Thyroid gland (tissue), 4 donors: ENCODE measurements around the gene GNG10. TPM values are rescaled to one million over a fixed set of nuclear protein-coding genes. Genes with fewer than 3 reads are reported as not detected.

Experiments
- DNase-seq, 2 donors: peaks; one replicate each; pipeline ENCODE4 v3.0.0-alpha.2; 2019
- H3K27ac ChIP-seq, 3 donors: fragments of 200-600 bp; sonication (generic); 1 replicate in 2 of 3; 2 replicates in 1 of 3; pipeline ENCODE4 v1.5.1; 2016 to 2019; ENCODE audit warnings: mild to moderate bottlenecking in 1 of 3, moderate library complexity in 1 of 3
- H3K27me3 ChIP-seq: fragments of 200-600 bp; sonication (generic); one replicate; pipeline ENCODE4 v1.5.1; 2019
- H3K36me3 ChIP-seq, 2 donors: fragments of 200-600 bp; sonication (generic); one replicate each; pipeline ENCODE4 v1.5.1; 2016 to 2019
- H3K4me1 ChIP-seq, 2 donors: fragments of 200-600 bp; sonication (generic); one replicate each; pipeline ENCODE4 v1.5.1; 2017 to 2019
- H3K4me3 ChIP-seq, 3 donors: fragments of 200-600 bp; sonication (generic); replicated peaks in 1 of 3; 1 replicate in 2 of 3; 2 replicates in 1 of 3; pipeline ENCODE4 v1.5.1; 2016; ENCODE audit warnings: mild to moderate bottlenecking in 1 of 3
- H3K9me3 ChIP-seq: fragments of 200-600 bp; sonication (generic); one replicate; pipeline ENCODE4 v1.5.1; 2017
- CTCF ChIP-seq, 6 experiments: fragments of 200-600 bp in 3 of 6; fragments of 450-650 bp in 3 of 6; sonication (generic) in 3 of 6; IDR thresholded peaks; one replicate each; pipeline ENCODE4 v1.5.1; 2016 to 2019; ENCODE audit warnings: antibody characterized with exemption in 6 of 6, mild to moderate bottlenecking in 2 of 6, inconsistent platforms in 1 of 6, moderate library complexity in 1 of 6
- POLR2A ChIP-seq, 2 donors: fragments of 450-650 bp; IDR thresholded peaks; one replicate each; pipeline ENCODE4 v1.6.1; 2017; ENCODE audit warnings: antibody characterized with exemption in 2 of 2, mild to moderate bottlenecking in 2 of 2, moderate library complexity in 1 of 2
- WGBS, 2 donors: methylation state at CpG; one replicate each; pipeline ENCODE4 v1.1.5; 2017; 5-methylcytosine and 5-hydroxymethylcytosine counted together
- intact Hi-C: fragments of 100-400 bp; cut with DNase I; formaldehyde crosslinking; loops from one replicate; pipeline ENCODE4 v1.15.1; 2023
- total RNA-seq, 4 donors: library from RNA; depleted of rRNA; stranded (reverse); fragments of >200 nt; gene quantifications; one replicate each; pipeline ENCODE4 v1.2.3, GENCODE V29; 2016

Gene GNG10
- total RNA-seq, 4 donors from 2014 or later, result 44.8 to 57.3 (median 53.5) TPM

DNA sequence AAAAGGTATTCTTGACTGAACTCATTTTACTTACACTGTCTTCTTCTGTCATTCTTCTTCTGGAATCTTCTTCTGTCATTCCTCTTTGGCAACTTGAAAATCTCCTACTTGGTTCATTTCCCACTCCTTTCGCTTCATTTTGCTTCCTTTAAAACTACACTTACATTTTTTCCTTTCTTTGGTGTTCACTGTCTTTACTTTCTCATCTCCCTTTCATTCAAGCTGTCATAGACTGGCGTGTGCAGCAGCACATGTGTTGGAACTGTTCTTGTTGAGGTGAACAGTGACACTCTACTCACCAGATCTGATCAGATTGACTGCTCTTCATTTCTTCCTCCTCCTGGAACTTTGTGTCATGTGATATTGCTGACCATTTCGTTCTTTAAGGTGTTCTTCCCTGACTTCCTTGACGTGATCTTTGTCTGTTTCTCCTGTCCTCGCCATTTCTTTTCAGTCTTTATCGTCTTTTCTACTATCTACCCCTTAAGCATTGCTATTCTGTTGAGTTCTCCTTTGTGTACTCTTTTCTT, 23.9 kb upstream of the GNG10 start:
- H3K27ac ChIP-seq, result no peak overlapping the region
- no peak overlapping the region for H3K4me3 ChIP-seq
- no peaks in the 10 kb centered on the region for H3K9me3 ChIP-seq
- H3K27me3 ChIP-seq, result no peaks in the 10 kb centered on the region
- intact Hi-C loops, result no loop called here
- TF ChIP-seq POLR2A (IDR thresholded peaks at IDR 0.05) (no peak), CTCF (IDR thresholded peaks at IDR 0.05) (no peak)
- WGBS, 2 donors, result 78 to 91% methylated on average over 6 of the region's 6 CpGs
- H3K4me1 ChIP-seq, result peaks cover 3 to 12% of the 10 kb centered on the region in 2 donors
- H3K36me3 ChIP-seq, result no peaks in the 10 kb centered on the region
- no peak for DNase-seq

DNA sequence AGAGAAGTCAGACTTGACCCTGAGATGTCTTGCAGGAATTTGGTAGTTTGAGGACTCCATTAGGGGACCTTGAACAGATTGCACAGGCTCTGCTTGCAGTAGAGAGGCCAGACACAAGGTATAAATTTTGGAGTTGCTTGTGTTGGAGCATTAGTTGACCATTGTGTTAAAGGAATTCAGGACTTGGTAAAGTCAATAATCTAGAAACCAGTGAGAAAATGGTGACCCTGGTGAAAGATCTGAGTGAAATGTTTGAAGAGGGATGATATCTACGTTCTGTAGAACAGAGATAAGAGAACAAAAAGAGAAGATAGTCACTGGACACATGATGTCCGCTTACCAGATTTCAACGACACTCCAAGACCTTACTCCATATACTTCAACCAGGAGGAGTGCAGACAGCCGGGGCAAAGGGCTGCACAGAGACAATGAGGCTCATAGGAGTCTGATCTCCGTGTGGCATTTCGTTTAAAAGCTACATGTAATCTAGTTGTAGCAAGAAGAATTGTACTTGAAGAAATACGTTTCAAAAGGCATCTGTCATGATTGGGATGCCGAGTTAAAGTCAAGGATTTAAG, 17.1 kb upstream of the GNG10 start:
- DNase-seq, result no peak
- peaks cover 3 to 4% of the 10 kb centered on the region in 2 donors for H3K36me3 ChIP-seq
- no peaks in the 10 kb centered on the region for H3K4me1 ChIP-seq
- H3K4me3 ChIP-seq, result no peak overlapping the region
- no peaks in the 10 kb centered on the region for H3K9me3 ChIP-seq
- WGBS, 2 donors, result 83 to 88% methylated on average over 8 of the region's 8 CpGs
- no peaks in the 10 kb centered on the region for H3K27me3 ChIP-seq
- TF ChIP-seq CTCF (IDR thresholded peaks at IDR 0.05) (no peak), POLR2A (IDR thresholded peaks at IDR 0.05) (no peak)
- no peak overlapping the region for H3K27ac ChIP-seq
- intact Hi-C loops, result no loop called here

GRCh38 chr9:111645806-111646205, 15.6 kb upstream of the GNG10 start:
- Histone ChIP-seq H3K27me3 (no peaks in the 10 kb centered on the region), H3K27ac (no peak overlapping the region), H3K4me1 (no peaks in the 10 kb centered on the region), H3K4me3 (no peak overlapping the region), H3K36me3 (peaks cover 4 to 5% of the 10 kb centered on the region in 2 donors), H3K9me3 (no peaks in the 10 kb centered on the region)
- intact Hi-C loops, result no loop called here
- WGBS, 2 donors, result 100% methylated on average over 1 of the region's 1 CpG
- TF ChIP-seq POLR2A (IDR thresholded peaks at IDR 0.05) (no peak), CTCF (IDR thresholded peaks at IDR 0.05) (no peak)
- no peak for DNase-seq

DNA sequence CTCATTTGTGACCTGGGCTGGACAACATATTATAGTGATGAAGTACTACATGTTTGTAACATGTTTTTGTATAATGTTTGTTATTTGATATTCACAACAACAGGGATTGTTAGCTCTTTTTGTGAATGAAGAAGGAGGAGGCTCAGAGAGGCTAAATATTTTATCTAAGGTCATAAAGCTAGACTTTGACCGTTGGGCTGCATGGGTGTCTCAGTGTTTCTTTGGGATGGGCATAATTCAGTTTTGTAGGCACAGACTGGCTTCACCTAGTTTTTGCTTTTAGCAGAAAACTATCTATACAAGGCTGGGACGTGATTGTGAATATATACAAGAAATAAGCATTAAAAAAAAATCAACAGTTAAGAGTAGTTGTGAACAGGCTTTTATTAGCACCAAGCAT, 15.0 kb upstream of the GNG10 start:
- H3K27me3 ChIP-seq, result no peaks in the 10 kb centered on the region
- H3K36me3 ChIP-seq, result peaks cover 4 to 5% of the 10 kb centered on the region in 2 donors
- TF ChIP-seq POLR2A (IDR thresholded peaks at IDR 0.05) (no peak), CTCF (IDR thresholded peaks at IDR 0.05) (no peak)
- H3K4me1 ChIP-seq, result no peaks in the 10 kb centered on the region
- 95 to 98% methylated on average over 2 of the region's 2 CpGs for WGBS, 2 donors
- no peak overlapping the region for H3K4me3 ChIP-seq
- no peak for DNase-seq
- intact Hi-C loops, result no loop called here
- no peaks in the 10 kb centered on the region for H3K9me3 ChIP-seq
- no peak overlapping the region for H3K27ac ChIP-seq

DNA sequence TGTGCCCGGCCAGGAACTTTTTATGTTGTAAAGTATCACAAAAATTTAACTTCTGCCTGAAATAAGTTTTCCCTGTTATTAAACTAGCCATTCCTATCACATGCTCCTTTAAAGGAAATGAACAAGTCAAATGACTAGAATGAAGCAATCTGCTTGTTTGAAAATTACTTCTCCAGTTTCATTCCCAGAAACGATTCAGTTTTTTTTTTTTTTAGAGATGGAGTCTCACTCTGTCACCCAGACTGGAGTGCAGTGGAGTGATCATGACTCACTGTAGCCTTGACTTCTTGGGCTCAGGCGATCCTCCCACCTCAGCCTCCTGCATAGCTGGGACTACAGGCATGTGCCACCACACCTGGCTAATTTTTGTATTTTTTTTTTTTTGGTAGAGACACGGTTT, 13.3 kb upstream of the GNG10 start:
- no peaks in the 10 kb centered on the region for H3K4me1 ChIP-seq
- peaks cover 4 to 5% of the 10 kb centered on the region in 2 donors for H3K36me3 ChIP-seq
- WGBS, 2 donors, result 85 to 88% methylated on average over 4 of the region's 4 CpGs
- TF ChIP-seq CTCF (IDR thresholded peaks at IDR 0.05) (no peak), POLR2A (IDR thresholded peaks at IDR 0.05) (no peak)
- no peak overlapping the region for H3K4me3 ChIP-seq
- no peak overlapping the region for H3K27ac ChIP-seq
- no peak for DNase-seq
- H3K27me3 ChIP-seq, result no peaks in the 10 kb centered on the region
- intact Hi-C loops, result no loop called here
- H3K9me3 ChIP-seq, result no peaks in the 10 kb centered on the region
